Measurements from ENCODE around the gene C16orf86.

Gene C16orf86, protein sequence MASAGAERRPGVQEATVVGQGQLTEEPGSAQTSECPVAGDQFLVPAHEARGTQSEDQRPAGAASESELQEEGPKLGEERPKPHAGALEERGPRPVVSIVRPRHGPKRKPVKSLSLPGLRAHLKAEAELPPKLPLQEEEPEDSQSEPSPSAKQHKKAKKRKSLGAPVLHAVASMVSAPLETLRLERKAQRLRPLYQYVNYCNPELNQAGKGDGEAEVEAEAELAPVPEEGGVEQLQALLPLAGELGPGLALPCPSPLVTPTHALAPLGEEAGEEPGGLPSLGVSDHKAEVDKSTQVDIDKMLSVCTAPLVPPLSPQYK

GRCh38 chr16:67666559-67667452 lies at the start of gene C16orf86, which contains the start of gene ENKD1:
C16orf86 (plus strand) TSS chr16:67666814; CDS start chr16:67666971, 157 bp downstream.
ENKD1 (minus strand) TSS chr16:67666750; CDS start chr16:67666442, 308 bp downstream.
- Histone ChIP-seq H3K4me3 (ENCODE audit: low read depth, low read length) (peak within 1 kb of the TSS; percentile 55), H3K9me3 (ENCODE audit: severe bottlenecking) (no peaks in the 10 kb centered on the region), H3K36me3 (peaks cover 28% of the 10 kb centered on the region), H3K27ac (peak within 1 kb of the TSS; percentile 88), H3K27me3 (ENCODE audit: insufficient read depth, low read depth, severe bottlenecking) (no peaks in the 10 kb centered on the region)
- no peak for TF ChIP-seq CTCF (IDR thresholded peaks at IDR 0.05; ENCODE audit: low read depth, low read length)
- peak; percentile 90 for DNase-seq

GRCh38 chr16:67628216-67628615 lies 38.4 kb upstream of the C16orf86 start:
- no peaks in the 10 kb centered on the region for H3K27me3 ChIP-seq (ENCODE audit: insufficient read depth, low read depth, severe bottlenecking)
- H3K4me3 ChIP-seq (ENCODE audit: low read depth, low read length) = no peak overlapping the region
- no peak for TF ChIP-seq CTCF (IDR thresholded peaks at IDR 0.05; ENCODE audit: low read depth, low read length)
- H3K27ac ChIP-seq = no peak overlapping the region
- H3K9me3 ChIP-seq (ENCODE audit: severe bottlenecking) = no peaks in the 10 kb centered on the region
- no peak for DNase-seq
- H3K36me3 ChIP-seq = peaks cover 75% of the 10 kb centered on the region

- no peak for DNase-seq
- Histone ChIP-seq H3K4me3 (ENCODE audit: low read depth, low read length) (no peak overlapping the region), H3K27me3 (ENCODE audit: insufficient read depth, low read depth, severe bottlenecking) (no peaks in the 10 kb centered on the region), H3K27ac (no peak overlapping the region), H3K9me3 (ENCODE audit: severe bottlenecking) (no peaks in the 10 kb centered on the region), H3K36me3 (peaks cover 80% of the 10 kb centered on the region)
- TF ChIP-seq CTCF (IDR thresholded peaks at IDR 0.05; ENCODE audit: low read depth, low read length) = no peak
Observed at GRCh38 chr16:67632415-67633172, 34.0 kb upstream of the C16orf86 start.

DNA sequence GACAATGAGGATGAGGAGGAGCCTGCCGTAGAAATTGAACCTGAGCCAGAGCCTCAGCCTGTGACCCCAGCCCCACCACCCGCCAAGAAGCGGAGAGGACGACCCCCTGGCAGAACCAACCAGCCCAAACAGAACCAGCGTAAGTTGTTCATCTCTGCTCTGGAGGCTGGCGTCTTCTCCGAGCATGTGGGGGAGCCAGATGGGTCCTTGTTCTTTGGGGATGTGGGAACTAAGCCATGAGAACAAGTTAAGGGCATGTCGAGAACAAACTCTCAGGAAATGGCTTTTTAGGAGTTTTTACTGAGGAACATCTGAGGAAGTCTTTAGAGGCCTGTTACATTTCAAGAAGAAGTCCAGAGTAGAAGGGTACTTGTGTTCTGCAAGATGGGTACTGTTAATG lies 29.9 kb upstream of the C16orf86 start:
- DNase-seq = no peak
- no peak overlapping the region for H3K4me3 ChIP-seq (ENCODE audit: low read depth, low read length)
- H3K27me3 ChIP-seq (ENCODE audit: insufficient read depth, low read depth, severe bottlenecking) = no peaks in the 10 kb centered on the region
- no peak for TF ChIP-seq CTCF (IDR thresholded peaks at IDR 0.05; ENCODE audit: low read depth, low read length)
- no peak overlapping the region for H3K27ac ChIP-seq
- H3K9me3 ChIP-seq (ENCODE audit: severe bottlenecking) = no peaks in the 10 kb centered on the region
- peaks cover 75% of the 10 kb centered on the region for H3K36me3 ChIP-seq

- no peak overlapping the region for H3K4me3 ChIP-seq (ENCODE audit: low read depth, low read length)
- TF ChIP-seq CTCF (IDR thresholded peaks at IDR 0.05; ENCODE audit: low read depth, low read length) = no peak
- H3K27me3 ChIP-seq (ENCODE audit: insufficient read depth, low read depth, severe bottlenecking) = no peaks in the 10 kb centered on the region
- peaks cover 68% of the 10 kb centered on the region for H3K36me3 ChIP-seq
- H3K9me3 ChIP-seq (ENCODE audit: severe bottlenecking) = no peaks in the 10 kb centered on the region
- H3K27ac ChIP-seq = no peak overlapping the region
- no peak for DNase-seq
Observed at GRCh38 chr16:67637625-67638024, 29.0 kb upstream of the C16orf86 start.
